ENCODE results near the gene HLA-DRB1.
"Not testable (repeated sequence)": the region's sequence is repeated elsewhere in the genome, so short reads cannot be mapped to it uniquely, and the experiment has no call there.

HLA-DRB1 gene

DNA sequence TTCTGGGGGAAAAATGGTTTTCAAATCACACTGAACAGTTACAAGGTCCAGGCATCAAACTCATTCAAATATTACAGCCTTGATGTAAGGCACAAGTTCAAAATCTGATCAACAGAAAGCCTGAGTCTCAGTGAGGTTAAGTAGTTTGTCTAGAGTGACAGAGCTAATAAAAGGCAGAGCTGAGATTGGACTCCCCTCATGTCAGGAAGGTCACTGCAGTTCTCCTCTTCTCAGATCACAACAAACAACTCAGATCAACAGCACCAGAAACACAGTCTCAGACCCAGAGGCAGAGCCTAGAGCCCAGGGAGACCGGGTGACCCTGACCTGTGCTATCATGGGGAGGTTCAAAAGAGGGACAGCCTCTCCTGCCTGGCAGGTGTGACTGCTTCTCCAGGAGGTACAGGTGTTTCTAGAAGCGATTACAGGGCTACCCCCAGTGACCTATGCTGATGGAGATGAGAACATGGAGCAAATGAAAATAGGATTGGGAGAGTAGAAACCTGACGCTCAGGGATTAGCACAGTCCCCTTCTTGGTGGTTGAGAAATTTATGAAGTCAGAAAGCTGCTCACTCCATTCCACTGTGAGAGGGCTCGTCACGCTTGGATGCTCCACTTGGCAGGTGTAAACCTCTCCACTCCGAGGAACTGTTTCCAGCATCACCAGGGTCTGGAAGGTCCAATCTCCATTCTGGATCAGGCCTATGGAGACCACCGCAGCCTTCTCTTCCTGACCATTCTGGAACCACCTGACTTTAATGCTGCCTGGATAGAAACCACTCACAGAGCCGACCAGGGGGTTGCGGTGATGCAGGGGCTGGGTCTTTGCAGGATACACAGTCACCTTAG lies 35.3 kb downstream of the HLA-DRB1 start:
- DNase-seq = no peak

DNA sequence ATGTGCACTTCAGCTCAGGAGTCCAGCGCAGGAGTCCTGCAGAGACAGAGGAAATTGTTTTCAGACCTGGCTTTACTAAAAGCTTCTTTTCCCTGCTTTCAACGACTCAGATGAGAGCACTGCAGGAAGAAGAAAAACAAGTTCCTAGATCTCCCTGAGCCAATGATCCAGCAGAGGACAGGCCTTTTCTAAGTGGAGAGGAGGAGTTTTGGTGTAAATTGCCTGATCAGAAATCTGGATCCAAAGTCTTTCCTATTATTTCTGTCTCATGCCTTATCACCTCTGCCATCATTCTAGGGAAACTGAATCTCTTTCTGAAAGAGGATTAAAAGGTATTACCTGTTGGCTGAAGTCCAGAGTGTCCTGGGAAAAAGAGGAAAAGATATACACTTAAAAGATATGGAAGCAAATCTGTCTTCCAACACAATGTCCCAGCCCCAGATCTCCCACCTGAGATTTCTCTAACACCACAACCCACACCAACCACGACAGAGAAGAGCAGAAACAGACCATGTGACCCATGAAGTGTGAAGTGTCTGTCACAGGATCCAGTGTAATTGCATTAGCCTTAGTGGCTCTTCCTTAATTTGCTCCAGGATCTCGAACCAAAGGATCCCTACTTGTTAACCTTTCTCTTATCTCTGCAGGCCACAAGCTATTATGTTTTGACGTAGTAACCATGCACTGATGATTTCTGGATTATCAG lies 36.5 kb downstream of the HLA-DRB1 start:
- no peak for DNase-seq

DNA sequence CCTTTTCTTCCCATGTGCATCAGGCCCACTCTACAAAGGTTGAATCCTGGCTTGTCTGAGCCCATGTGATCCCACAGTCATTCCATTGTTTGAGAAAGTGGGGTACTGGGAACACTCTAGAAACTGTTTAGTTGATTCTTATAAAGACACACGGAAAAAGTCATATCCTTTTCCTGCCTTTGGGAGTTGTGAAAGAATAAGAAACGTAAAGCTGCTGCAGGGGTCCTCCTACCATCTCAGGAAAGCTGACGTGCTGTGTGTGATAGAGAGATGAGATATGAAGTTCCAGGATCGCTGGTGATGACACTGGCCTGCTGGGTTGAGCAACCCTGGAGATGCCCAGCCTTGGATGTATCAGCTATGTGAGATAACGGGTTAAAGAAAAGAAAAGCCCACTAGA lies 38.2 kb downstream of the HLA-DRB1 start:
- no peak for DNase-seq

DNA sequence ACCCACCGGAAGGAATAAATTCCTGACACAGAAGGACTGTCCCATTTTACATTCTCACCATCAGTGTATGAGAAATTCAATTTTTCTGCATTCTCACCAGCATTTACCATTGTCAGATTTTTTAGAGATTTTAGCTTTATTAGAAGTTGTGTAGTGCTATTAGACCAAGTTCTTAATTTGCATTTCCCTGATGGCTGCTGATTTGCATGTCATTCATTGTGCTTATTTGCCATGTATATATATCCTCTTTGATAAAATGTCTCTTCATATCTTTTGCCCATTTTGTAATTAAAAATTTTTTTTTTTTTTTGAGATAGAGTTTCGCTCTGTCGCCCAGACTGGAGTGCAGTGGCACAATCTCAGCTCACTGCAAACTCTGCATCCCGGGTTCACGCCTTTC lies 49.8 kb downstream of the HLA-DRB1 start:
- no peak for DNase-seq

DNA sequence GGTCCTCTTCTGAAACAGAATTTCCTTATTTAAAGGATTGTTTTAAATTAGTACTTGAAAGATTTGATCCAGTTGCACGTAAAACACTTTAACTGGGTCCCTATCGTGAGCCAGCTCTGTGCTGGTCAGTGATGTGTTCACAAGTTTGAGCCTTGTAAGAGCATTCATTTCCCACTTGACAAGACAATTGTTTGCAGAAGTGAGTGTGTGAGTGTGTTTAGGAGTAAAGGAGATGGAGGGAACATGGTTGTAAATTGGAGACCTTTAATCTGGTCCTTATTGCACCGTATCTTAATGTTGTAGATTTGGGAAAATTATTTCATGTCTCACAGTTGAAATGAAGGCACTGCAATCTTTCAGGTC lies 59.2 kb downstream of the HLA-DRB1 start:
- not testable (repeated sequence) for DNase-seq

DNA sequence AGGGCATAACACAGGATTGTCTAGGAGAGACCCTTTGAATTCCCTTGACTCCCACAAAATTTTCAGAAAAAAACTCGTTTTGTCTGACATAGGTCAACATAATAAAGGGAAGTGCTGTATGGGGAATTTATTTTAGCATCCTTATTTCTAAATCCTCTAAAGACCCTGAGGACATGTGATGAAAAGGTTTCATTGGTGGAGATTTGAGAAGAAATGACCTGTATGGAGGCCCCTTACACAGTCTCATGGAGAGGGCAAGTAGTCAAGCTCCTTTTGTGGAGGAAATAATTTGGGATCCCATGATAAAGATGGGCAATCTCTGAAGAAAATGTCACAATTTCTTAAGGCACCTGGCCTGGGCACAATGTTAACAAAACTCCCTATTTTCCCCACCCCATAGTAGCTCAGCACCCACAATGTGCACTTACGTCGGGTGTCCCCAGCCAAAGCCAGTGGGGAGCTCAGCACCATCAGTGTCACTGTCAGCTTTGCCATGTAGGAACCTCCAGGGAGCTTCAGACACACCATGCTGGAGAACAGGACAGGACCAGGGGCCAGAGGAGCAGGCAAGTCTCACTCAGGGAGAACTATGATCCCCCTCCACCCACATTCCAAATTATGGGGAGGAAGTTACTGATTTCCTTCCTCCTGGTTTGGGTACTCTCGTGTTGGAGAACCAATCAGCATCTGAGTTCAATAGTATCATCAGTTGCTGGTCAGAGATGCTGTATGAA lies 59.8 kb downstream of the HLA-DRB1 start, which contains the start of gene HLA-DRB5:
TSS of gene HLA-DRB5 (minus strand) at position 591 of the 734 bp plus-strand sequence. CDS start at position 528, 63 bp downstream.
- DNase-seq = no peak
